ENCODE measurements around the gene RBMS1. TPM values are rescaled to one million over a fixed set of nuclear protein-coding genes. Genes with fewer than 3 reads are reported as not detected.

RBMS1 gene
- total and polyA plus RNA-seq, 8 donors = 91.7 to 133 (median 119) TPM

GRCh38 chr2:160228141-160228917, 265.3 kb downstream of the RBMS1 start:
- TF ChIP-seq CTCF (IDR thresholded peaks at IDR 0.05) = no peak
- intact Hi-C loops (cut with DNase I) = no loop called here
- no peak overlapping the region for H3K4me3 ChIP-seq
- peak; percentile 57 for ATAC-seq
- no peaks in the 10 kb centered on the region for H3K36me3 ChIP-seq
- H3K27ac ChIP-seq = peak overlapping the region; percentile 62 to 65
- DNase-seq = no peak
- no peaks in the 10 kb centered on the region for H3K27me3 ChIP-seq
- peaks cover 8 to 15% of the 10 kb centered on the region in 2 donors for H3K4me1 ChIP-seq
- H3K9me3 ChIP-seq = no peaks in the 10 kb centered on the region

GRCh38 chr2:160227293-160227915, 266.2 kb downstream of the RBMS1 start:
- intact Hi-C loops (cut with DNase I) = no loop called here
- Histone ChIP-seq H3K27ac (peak overlapping the region; percentile 62 to 65), H3K36me3 (no peaks in the 10 kb centered on the region), H3K4me3 (no peak overlapping the region), H3K4me1 (peaks cover 9 to 10% of the 10 kb centered on the region in 2 donors), H3K27me3 (no peaks in the 10 kb centered on the region), H3K9me3 (no peaks in the 10 kb centered on the region)
- ATAC-seq (peak; percentile 21), DNase-seq (no peak)
- no peak for TF ChIP-seq CTCF (IDR thresholded peaks at IDR 0.05)

DNA sequence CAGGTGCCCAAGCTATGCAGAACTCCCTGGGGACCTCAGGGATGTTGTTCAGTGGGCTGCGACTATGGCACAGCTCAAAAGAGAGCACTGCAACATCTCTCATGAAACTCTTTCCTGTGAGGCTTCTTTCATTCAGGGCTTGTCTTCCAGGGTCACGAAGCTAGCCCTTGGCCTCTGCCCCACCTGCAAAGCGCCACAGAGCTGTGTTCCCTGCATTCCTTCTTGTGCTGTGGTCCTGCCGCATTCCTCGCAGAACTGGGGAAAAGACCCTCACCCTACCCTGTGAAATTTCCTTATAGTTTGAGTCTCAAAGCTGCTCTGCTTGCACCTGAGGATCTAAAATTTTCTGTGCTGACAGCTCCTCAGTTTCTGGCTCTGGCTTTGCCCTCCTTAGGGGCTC, 267.2 kb downstream of the RBMS1 start:
- H3K4me3 ChIP-seq = no peak overlapping the region
- no peaks in the 10 kb centered on the region for H3K27me3 ChIP-seq
- ATAC-seq = no peak
- DNase-seq = no peak
- no peaks in the 10 kb centered on the region for H3K9me3 ChIP-seq
- H3K4me1 ChIP-seq = peaks cover 10 to 12% of the 10 kb centered on the region in 2 donors
- H3K36me3 ChIP-seq = no peaks in the 10 kb centered on the region
- intact Hi-C loops (cut with DNase I) = no loop called here
- no peak overlapping the region for H3K27ac ChIP-seq
- no peak for TF ChIP-seq CTCF (IDR thresholded peaks at IDR 0.05)

GRCh38 chr2:160225722-160226121, 267.9 kb downstream of the RBMS1 start:
- no peaks in the 10 kb centered on the region for H3K27me3 ChIP-seq
- H3K4me1 ChIP-seq = peaks cover 17 to 18% of the 10 kb centered on the region in 2 donors
- ATAC-seq (no peak), DNase-seq (no peak)
- no peaks in the 10 kb centered on the region for H3K36me3 ChIP-seq
- intact Hi-C loops (cut with DNase I) = no loop called here
- no peak overlapping the region for H3K4me3 ChIP-seq
- no peaks in the 10 kb centered on the region for H3K9me3 ChIP-seq
- TF ChIP-seq CTCF (IDR thresholded peaks at IDR 0.05) = no peak
- no peak overlapping the region for H3K27ac ChIP-seq

DNA sequence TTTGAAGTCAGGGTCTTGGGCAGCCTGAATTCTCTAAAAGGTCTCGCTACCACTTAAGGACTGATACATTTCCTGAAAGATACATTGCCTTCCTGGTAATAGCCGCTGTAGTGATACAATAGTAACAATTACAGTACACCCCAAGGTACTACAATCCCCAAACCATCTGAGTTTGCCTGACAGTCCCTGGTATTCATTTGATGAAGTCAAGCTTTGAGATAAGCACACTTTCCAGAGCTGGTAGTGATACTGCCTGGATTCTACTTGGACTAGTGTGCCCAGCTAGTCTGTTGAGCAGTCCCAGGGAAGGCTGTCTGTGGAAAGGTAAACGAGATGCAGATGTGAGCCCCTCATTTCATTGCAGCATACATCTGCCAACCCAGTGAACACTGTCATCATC, 269.1 kb downstream of the RBMS1 start:
- no peak for TF ChIP-seq CTCF (IDR thresholded peaks at IDR 0.05)
- intact Hi-C loops (cut with DNase I) = no loop called here
- DNase-seq (no peak), ATAC-seq (no peak)
- H3K36me3 ChIP-seq = no peaks in the 10 kb centered on the region
- H3K9me3 ChIP-seq = no peaks in the 10 kb centered on the region
- H3K4me1 ChIP-seq = peaks cover 17 to 19% of the 10 kb centered on the region in 2 donors
- no peaks in the 10 kb centered on the region for H3K27me3 ChIP-seq
- H3K4me3 ChIP-seq = no peak overlapping the region
- H3K27ac ChIP-seq = peak overlapping the region; percentile 38 to 49

Measured in left lung (tissue), 10 donors.